ENCODE measurements around the gene GLMN.
"Not testable (repeated sequence)": the region's sequence is repeated elsewhere in the genome, so short reads cannot be mapped to it uniquely, and the experiment has no call there.

GLMN gene

GRCh38 chr1:92291372-92291999 is 7.3 kb downstream of the GLMN start:
- no peak for DNase-seq

DNA sequence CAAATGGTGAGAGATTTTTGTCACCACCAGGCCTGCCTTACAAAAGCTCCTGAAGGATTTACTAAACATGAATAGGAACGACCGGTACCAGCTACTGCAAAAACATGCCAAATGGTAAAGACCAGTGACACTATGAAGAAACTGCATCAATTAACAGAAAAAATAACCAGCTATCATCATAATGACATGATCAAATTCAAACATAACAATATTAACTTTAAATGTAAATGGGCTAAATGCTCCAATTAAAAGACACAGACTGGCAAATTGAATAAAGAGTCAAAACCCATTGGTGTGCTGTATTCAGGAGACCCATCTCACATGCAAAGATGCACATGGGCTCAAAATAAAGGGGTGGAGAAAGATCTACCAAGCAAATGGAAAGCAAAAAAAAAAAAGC is 17.4 kb downstream of the GLMN start:
- not testable (repeated sequence) for DNase-seq

GRCh38 chr1:92279781-92280180 is 19.0 kb downstream of the GLMN start:
- DNase-seq = not testable (repeated sequence)

GRCh38 chr1:92277105-92277723 is 21.6 kb downstream of the GLMN start:
- no peak for DNase-seq

DNA sequence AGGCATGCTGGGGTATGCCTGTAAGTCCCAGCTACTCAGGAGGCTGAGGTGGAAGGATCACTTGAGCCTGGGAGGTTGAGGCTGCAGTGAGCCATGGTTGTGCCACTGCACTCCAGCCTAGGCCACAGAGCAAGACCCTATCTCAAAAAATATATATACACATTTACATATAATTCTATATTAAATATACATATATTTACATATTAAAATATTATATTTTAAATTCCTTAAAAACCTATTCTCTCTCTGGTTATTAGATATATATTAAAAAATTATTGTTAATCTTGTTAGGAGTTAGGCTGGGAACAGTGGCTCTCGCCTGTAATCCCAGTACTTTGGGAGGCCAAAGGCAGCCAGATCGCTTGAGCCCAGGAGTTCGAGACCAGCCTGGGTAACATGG is 22.7 kb downstream of the GLMN start:
- DNase-seq = no peak

- DNase-seq = no peak
Measured at GRCh38 chr1:92274939-92275338, 23.8 kb downstream of the GLMN start.

GRCh38 chr1:92273039-92273438 is 25.7 kb downstream of the GLMN start:
- no peak for DNase-seq

DNA sequence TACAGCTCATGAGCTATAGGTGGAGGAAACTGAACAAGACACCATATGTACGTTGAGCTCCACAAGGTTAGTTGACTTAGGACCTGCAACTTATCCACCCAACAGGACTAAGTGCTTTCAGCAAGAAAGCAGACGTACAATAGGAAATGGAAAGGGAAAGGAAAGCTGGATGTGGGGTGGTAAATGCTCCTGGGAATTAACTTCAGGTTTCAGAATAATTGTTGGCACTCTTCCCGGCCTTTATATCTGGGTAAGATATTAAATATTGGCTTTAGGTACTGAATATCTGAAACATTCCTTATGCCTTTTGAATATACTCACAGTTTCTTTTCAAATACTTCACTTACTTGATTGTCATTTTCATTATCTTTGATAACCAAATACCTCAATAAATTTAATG is 36.3 kb downstream of the GLMN start:
- no peak for DNase-seq

- DNase-seq = no peak
Measured at GRCh38 chr1:92259350-92259749, 39.4 kb downstream of the GLMN start.

DNA sequence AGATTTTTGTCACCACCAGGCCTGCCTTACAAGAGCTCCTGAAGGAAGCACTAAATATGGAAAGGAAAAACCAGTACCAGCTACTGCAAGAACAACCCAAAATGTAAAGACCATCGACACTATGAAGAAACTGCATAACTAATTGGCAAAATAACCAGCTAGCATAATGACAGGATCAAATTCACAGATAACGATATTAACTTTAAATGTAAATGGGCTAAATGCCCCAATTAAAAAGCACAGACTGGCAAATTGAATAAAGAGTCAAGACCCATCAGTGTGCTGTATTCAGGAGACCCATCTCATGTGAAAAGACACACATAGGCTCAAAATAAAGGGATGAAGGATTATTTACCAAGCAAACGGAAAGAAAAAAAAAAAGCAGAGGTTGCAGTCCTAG is 44.1 kb downstream of the GLMN start:
- DNase-seq = not testable (repeated sequence)

GRCh38 chr1:92244376-92244775 is 54.4 kb downstream of the GLMN start:
- DNase-seq = no peak

- no peak for DNase-seq
Measured at GRCh38 chr1:92240034-92240433, 58.8 kb downstream of the GLMN start.

GRCh38 chr1:92230736-92231135 is 68.1 kb downstream of the GLMN start:
- no peak for DNase-seq

DNA sequence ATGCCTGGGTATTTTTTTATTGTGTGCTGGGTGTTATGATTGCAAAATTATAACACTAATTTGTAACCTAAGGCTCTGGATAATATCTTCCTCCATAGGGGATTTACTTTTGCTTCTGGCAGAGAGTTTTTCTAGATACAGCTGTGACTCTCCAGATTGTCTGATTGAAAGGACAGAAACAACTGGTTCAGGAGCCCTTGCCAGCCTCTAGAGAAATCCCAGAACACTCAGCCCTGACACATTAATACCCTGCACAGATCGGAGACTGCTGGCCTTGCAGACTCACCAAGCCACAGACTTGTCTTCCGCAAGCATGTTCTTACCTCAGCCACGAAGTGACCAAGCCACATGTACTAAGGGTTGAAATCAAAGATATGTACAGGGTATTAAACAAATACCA is 70.4 kb downstream of the GLMN start:
- DNase-seq = no peak

DNA sequence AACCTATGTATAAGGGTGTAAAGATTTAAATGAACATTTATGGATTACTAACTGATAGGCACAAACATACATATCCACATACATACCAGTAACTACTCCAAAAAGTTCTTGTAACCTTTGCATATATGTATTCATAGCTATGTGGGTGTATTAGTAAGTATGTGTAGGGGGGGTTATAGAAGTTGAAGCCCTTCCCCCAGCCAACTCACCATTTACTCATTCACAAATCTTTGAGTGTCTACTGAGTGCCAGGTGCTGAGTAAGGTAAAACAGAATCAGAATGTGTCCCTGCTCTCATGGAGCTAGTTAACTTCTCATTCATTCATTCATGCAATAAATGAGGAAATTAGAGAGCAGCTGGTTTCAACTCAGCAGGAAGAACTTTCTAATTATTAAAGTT is 79.8 kb downstream of the GLMN start:
- no peak for DNase-seq

- DNase-seq = no peak
Measured at GRCh38 chr1:92218559-92218958, 80.2 kb downstream of the GLMN start.

DNA sequence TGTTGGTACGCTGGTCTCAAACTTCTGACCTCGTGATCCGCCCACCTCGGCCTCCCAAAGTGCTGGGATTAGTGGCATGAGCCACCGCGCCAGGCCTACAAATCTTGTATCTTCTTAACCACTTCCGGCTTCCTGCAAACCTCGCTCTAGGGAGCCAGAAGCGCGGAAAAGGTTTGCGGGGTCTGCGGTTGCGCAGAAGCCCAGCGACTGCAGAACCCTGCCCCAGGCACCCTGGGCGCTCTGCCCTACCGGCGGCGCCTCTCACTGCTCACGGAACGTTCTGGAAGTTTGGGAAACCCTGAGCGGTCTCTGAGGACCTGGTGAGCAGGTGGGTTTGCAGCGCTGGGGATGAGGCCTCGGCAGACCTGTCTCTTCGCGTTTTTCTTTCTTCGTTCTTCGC is 81.1 kb downstream of the GLMN start, which contains the start of gene C1orf146:
Gene C1orf146, plus strand, starts transcription at position 195 of the 400 bp plus-strand sequence. CDS start 13,506 bp downstream, outside the sequence.
- no peak for DNase-seq

GRCh38 chr1:92211166-92211565 is 87.6 kb downstream of the GLMN start:
- no peak for DNase-seq

DNA sequence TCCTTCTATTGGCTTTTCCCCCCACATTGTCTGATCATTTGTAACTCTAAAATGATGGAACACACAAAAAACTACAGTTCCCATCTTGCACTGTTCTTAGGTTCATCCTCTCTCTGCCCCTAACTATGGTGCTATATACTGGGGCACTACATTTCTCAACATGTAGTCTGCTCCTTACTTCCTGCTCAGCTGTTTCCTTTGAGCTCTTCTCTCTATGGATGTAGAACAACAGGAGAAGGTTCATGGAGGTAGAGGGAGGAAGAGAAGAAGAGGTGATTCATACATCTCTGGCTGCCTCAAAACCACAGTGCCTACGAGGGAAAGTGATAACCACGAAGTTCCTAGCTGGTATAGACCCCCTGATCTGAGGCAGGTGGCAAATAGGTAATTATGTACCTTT is 88.1 kb downstream of the GLMN start:
- DNase-seq = no peak

- no peak for DNase-seq
Measured at GRCh38 chr1:92203105-92203504, 95.7 kb downstream of the GLMN start.

DNA sequence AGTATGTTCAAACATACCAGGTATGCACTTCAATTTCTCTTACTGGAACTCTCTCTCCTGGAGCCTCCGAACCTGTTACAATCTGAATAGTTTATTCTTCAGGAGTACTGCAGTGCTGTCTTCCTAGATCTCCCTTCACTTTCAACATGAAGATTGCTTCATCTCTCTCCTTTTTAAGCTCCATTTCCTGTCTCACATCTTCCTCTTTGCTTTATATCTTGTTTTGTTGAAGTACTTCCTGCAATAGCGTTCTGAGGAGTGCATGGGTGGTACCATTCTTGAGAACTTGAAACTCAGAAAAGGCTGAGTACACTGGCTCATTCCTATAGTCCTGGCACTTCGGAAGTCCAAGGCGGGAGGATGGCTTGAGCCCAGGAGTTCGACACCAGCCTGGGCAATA is 96.8 kb downstream of the GLMN start:
- DNase-seq = no peak
